ENCODE data around the gene XRRA1. TPM values are rescaled to one million over a fixed set of nuclear protein-coding genes. Genes with fewer than 3 reads are reported as not detected.
"Not testable (repeated sequence)": the region's sequence is repeated elsewhere in the genome, so short reads cannot be mapped to it uniquely, and the experiment has no call there.

XRRA1 gene
- total RNA-seq, 1 experiment from 2014 or later: 7.3 TPM

DNA sequence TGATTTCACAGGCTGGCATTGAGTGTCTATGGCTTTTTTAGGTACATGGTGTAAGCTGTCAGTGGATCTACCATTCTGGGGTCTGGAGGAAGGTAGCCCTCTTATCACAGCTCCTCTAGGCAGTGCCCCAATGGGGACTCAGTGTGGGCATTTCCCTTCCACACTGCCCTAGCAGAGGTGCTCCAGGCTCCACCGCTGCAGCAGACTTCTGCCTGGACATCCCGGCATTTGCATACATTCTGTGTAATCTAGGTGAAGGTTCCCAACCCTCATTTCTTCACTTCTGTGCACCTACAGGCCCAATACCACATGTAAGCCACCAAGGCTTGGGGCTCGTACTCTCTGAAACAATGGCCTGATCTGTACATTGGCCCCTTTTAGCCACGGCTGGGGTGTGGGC lies 122.0 kb downstream of the XRRA1 start:
- peaks cover 38% of the 10 kb centered on the region for H3K9me3 ChIP-seq (ENCODE audit: low read depth, low read length, poor library complexity, severe bottlenecking)
- no peaks in the 10 kb centered on the region for H3K4me1 ChIP-seq (ENCODE audit: insufficient read depth, low read length, poor library complexity, severe bottlenecking)
- DNase-seq (ENCODE audit: low spot score): no peak
- H3K36me3 ChIP-seq (ENCODE audit: insufficient read depth, low read length, poor library complexity, severe bottlenecking): peaks cover 32% of the 10 kb centered on the region
- no peak overlapping the region for H3K27ac ChIP-seq (ENCODE audit: low read depth, low read length, poor library complexity, severe bottlenecking)
- intact Hi-C loops (cut with micrococcal nuclease; ENCODE audit: unreplicated experiment): no loop called here
- TF ChIP-seq EZH2 (IDR thresholded peaks at IDR 0.05; ENCODE audit: borderline replicate concordance, low read depth, low read length, poor library complexity, severe bottlenecking) (no peak), CTCF (conservative IDR thresholded peaks at IDR 0.05; ENCODE audit: low read depth, low read length) (no peak)
- no peak overlapping the region for H3K4me3 ChIP-seq (ENCODE audit: low read depth, low read length, poor library complexity, severe bottlenecking)
- no peaks in the 10 kb centered on the region for H3K27me3 ChIP-seq (replicated peaks; ENCODE audit: insufficient read depth, low read depth, low read length, poor library complexity)
- ChIA-PET POLR2A (ENCODE audit: low non-redundant PET) (no interaction called here), CTCF (no interaction called here)
- BruUV-seq (replicated peaks): no TSS peak

GRCh38 chr11:74825596-74825995 lies 123.3 kb downstream of the XRRA1 start:
- H3K27ac ChIP-seq (ENCODE audit: low read depth, low read length, poor library complexity, severe bottlenecking); DNase-seq (ENCODE audit: low spot score); BruUV-seq (replicated peaks); POLR2A ChIA-PET (ENCODE audit: low non-redundant PET); H3K4me1 ChIP-seq (ENCODE audit: insufficient read depth, low read length, poor library complexity, severe bottlenecking); H3K4me3 ChIP-seq (ENCODE audit: low read depth, low read length, poor library complexity, severe bottlenecking); H3K27me3 ChIP-seq (replicated peaks; ENCODE audit: insufficient read depth, low read depth, low read length, poor library complexity); CTCF ChIA-PET; intact Hi-C loops (cut with micrococcal nuclease; ENCODE audit: unreplicated experiment): not testable (repeated sequence)
- Histone ChIP-seq H3K36me3 (ENCODE audit: insufficient read depth, low read length, poor library complexity, severe bottlenecking) (peaks cover 32% of the 10 kb centered on the region), H3K9me3 (ENCODE audit: low read depth, low read length, poor library complexity, severe bottlenecking) (peaks cover 38% of the 10 kb centered on the region)

GRCh38 chr11:74824285-74824982 lies 124.5 kb downstream of the XRRA1 start:
- Histone ChIP-seq H3K9me3 (ENCODE audit: low read depth, low read length, poor library complexity, severe bottlenecking) (peaks cover 38% of the 10 kb centered on the region), H3K4me1 (ENCODE audit: insufficient read depth, low read length, poor library complexity, severe bottlenecking) (no peaks in the 10 kb centered on the region), H3K36me3 (ENCODE audit: insufficient read depth, low read length, poor library complexity, severe bottlenecking) (peaks cover 32% of the 10 kb centered on the region), H3K4me3 (ENCODE audit: low read depth, low read length, poor library complexity, severe bottlenecking) (no peak overlapping the region), H3K27me3 (replicated peaks; ENCODE audit: insufficient read depth, low read depth, low read length, poor library complexity) (no peaks in the 10 kb centered on the region), H3K27ac (ENCODE audit: low read depth, low read length, poor library complexity, severe bottlenecking) (no peak overlapping the region)
- POLR2A ChIA-PET (ENCODE audit: low non-redundant PET): no interaction called here
- BruUV-seq (replicated peaks): no TSS peak
- DNase-seq (ENCODE audit: low spot score): no peak
- CTCF ChIA-PET: interaction anchor here (0.6 kb wide), 1 partner anchor 22 kb away, joined by 3 read pairs; no protein-coding TSS in a partner anchor
- intact Hi-C loops (cut with micrococcal nuclease; ENCODE audit: unreplicated experiment): no loop called here
- TF ChIP-seq EZH2 (IDR thresholded peaks at IDR 0.05; ENCODE audit: borderline replicate concordance, low read depth, low read length, poor library complexity, severe bottlenecking): no peak
- TF ChIP-seq CTCF (conservative IDR thresholded peaks at IDR 0.05; ENCODE audit: low read depth, low read length): no peak

GRCh38 chr11:74822170-74822569 lies 126.7 kb downstream of the XRRA1 start:
- no peaks in the 10 kb centered on the region for H3K27me3 ChIP-seq (replicated peaks; ENCODE audit: insufficient read depth, low read depth, low read length, poor library complexity)
- H3K27ac ChIP-seq (ENCODE audit: low read depth, low read length, poor library complexity, severe bottlenecking): no peak overlapping the region
- CTCF ChIA-PET: no interaction called here
- peaks cover 36% of the 10 kb centered on the region for H3K9me3 ChIP-seq (ENCODE audit: low read depth, low read length, poor library complexity, severe bottlenecking)
- no peak overlapping the region for H3K4me3 ChIP-seq (ENCODE audit: low read depth, low read length, poor library complexity, severe bottlenecking)
- TF ChIP-seq EZH2 (IDR thresholded peaks at IDR 0.05; ENCODE audit: borderline replicate concordance, low read depth, low read length, poor library complexity, severe bottlenecking) (no peak), CTCF (conservative IDR thresholded peaks at IDR 0.05; ENCODE audit: low read depth, low read length) (no peak)
- DNase-seq (ENCODE audit: low spot score): no peak
- no peaks in the 10 kb centered on the region for H3K4me1 ChIP-seq (ENCODE audit: insufficient read depth, low read length, poor library complexity, severe bottlenecking)
- H3K36me3 ChIP-seq (ENCODE audit: insufficient read depth, low read length, poor library complexity, severe bottlenecking): peaks cover 31% of the 10 kb centered on the region
- intact Hi-C loops (cut with micrococcal nuclease; ENCODE audit: unreplicated experiment): no loop called here
- POLR2A ChIA-PET (ENCODE audit: low non-redundant PET): no interaction called here
- no TSS peak for BruUV-seq (replicated peaks)
